SU-DHL-6 (cell line): ENCODE results near the gene C14orf132.

ENCODE experiments used
- H2AFZ ChIP-seq: fragments of 200-600 bp; sonication (generic); 2 replicates; pipeline ENCODE4 v1.6.1; 2014; ENCODE audit warnings: low read depth, mild to moderate bottlenecking, moderate library complexity, mixed read lengths, antibody characterized with exemption, low read length; ENCODE audit not compliant: severe bottlenecking
- H3F3A ChIP-seq: fragments of 200-600 bp; shearing (Covaris generic); 2 replicates; pipeline ENCODE4 v1.6.0; 2016; ENCODE audit warnings: antibody characterized with exemption, mild to moderate bottlenecking; ENCODE audit not compliant: insufficient read depth
- H3K27ac ChIP-seq: fragments of 200-600 bp; sonication (generic); 2 replicates; pipeline ENCODE4 v1.5.1; 2016; ENCODE audit warnings: low read depth, mild to moderate bottlenecking, low read length, moderate library complexity, mixed read lengths
- H3K27me3 ChIP-seq: fragments of 200-600 bp; sonication (generic), shearing (Covaris generic); 2 replicates; pipeline ENCODE4 v1.6.0; 2014; ENCODE audit warnings: mild to moderate bottlenecking, low read length
- H3K36me3 ChIP-seq: fragments of 200-600 bp; sonication (generic); 2 replicates; pipeline ENCODE4 v1.6.1; 2014; ENCODE audit warnings: mild to moderate bottlenecking, low read length, mixed read lengths
- H3K4me2 ChIP-seq: fragments of 300-600, 200-600 bp; shearing (Covaris generic), sonication (generic); 2 replicates; pipeline ENCODE4 v1.6.0; 2014; ENCODE audit warnings: low read length, low read depth, mild to moderate bottlenecking; ENCODE audit not compliant: poor library complexity, severe bottlenecking
- H3K4me3 ChIP-seq: fragments of 200-600 bp; sonication (generic); 2 replicates; pipeline ENCODE4 v1.5.1; 2014; ENCODE audit warnings: antibody characterized with exemption, low read length, mild to moderate bottlenecking, mixed read lengths; ENCODE audit not compliant: insufficient read depth, poor library complexity, severe bottlenecking
- H3K79me2 ChIP-seq: fragments of 200-600 bp; sonication (generic); 2 replicates; pipeline ENCODE4 v1.6.1; 2014; ENCODE audit warnings: mild to moderate bottlenecking, low read length, moderate library complexity; ENCODE audit not compliant: insufficient read depth
- H3K9ac ChIP-seq: fragments of 200-600 bp; sonication (generic); 2 replicates; pipeline ENCODE4 v1.7.0; 2014; ENCODE audit warnings: mild to moderate bottlenecking, low read length
- H3K9me2 ChIP-seq: fragments of 200-600 bp; sonication (generic); replicated peaks from 2 replicates; pipeline ENCODE4 v1.6.1; 2014; ENCODE audit warnings: low read length; ENCODE audit not compliant: insufficient read depth
- H3K9me3 ChIP-seq: fragments of 200-600 bp; sonication (generic); 2 replicates; pipeline ENCODE4 v1.6.1; 2014; ENCODE audit warnings: low read length, mixed read lengths; ENCODE audit not compliant: insufficient read depth
- H4K20me1 ChIP-seq: fragments of 200-600 bp; sonication (generic); 2 replicates; pipeline ENCODE4 v1.6.1; 2014; ENCODE audit warnings: low read depth, mild to moderate bottlenecking, antibody characterized with exemption, low read length, moderate library complexity, mixed read lengths
- CTCF ChIP-seq: fragments of 200-600 bp; sonication (generic); IDR thresholded peaks from one replicate; pipeline ENCODE4 v1.5.1; 2017; ENCODE audit warnings: antibody characterized with exemption, mild to moderate bottlenecking, low read length, moderate library complexity; ENCODE audit not compliant: insufficient read depth, poor library complexity, severe bottlenecking
- EZH2phosphoT487 ChIP-seq: fragments of 200-600 bp; sonication (generic), shearing (Covaris generic); conservative IDR thresholded peaks from 2 replicates; pipeline ENCODE4 v1.6.1; 2018; ENCODE audit warnings: mild to moderate bottlenecking, antibody characterized with exemption, low read length, moderate library complexity, mixed read lengths

The C14orf132 gene

DNA sequence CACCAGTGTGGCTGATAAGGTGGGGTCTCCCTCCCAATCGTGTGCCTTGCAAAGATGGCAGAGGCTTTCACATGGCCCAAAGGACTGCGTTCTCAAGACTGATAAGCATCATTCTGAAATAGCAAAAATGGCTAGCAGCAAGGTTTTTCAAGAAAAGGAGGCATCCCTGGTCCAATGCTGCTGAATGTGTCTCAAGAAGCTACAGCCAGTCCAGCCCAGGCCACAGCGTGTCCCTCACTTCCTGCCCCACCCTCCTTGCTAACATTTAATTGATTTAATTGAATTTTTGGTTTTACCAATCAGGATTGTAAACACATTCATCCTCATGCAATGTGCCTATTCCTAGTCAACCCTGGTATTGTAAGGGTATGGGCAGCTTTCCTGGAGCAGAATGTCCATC lies 55.9 kb downstream of the C14orf132 start:
- no peaks in the 10 kb centered on the region for H3K9me2 ChIP-seq
- H3F3A ChIP-seq = no peaks in the 10 kb centered on the region
- no peak overlapping the region for H3K9ac ChIP-seq
- no peaks in the 10 kb centered on the region for H4K20me1 ChIP-seq
- no peak overlapping the region for H3K4me2 ChIP-seq
- no peaks in the 10 kb centered on the region for H3K36me3 ChIP-seq
- H3K27ac ChIP-seq = no peak overlapping the region
- TF ChIP-seq EZH2phosphoT487 (no peak), CTCF (no peak)
- H3K79me2 ChIP-seq = no peaks in the 10 kb centered on the region
- no peaks in the 10 kb centered on the region for H3K9me3 ChIP-seq
- H2AFZ ChIP-seq = no peak overlapping the region
- no peak overlapping the region for H3K4me3 ChIP-seq
- no peaks in the 10 kb centered on the region for H3K27me3 ChIP-seq

- Histone ChIP-seq H3K4me3 (no peak overlapping the region), H3K27ac (no peak overlapping the region), H3K9ac (no peak overlapping the region), H3K4me2 (no peak overlapping the region), H3K36me3 (no peaks in the 10 kb centered on the region), H3F3A (no peaks in the 10 kb centered on the region), H3K79me2 (no peaks in the 10 kb centered on the region), H3K27me3 (no peaks in the 10 kb centered on the region), H2AFZ (no peak overlapping the region), H4K20me1 (no peaks in the 10 kb centered on the region), H3K9me3 (no peaks in the 10 kb centered on the region), H3K9me2 (no peaks in the 10 kb centered on the region)
- TF ChIP-seq EZH2phosphoT487 = no peak
- TF ChIP-seq CTCF = no peak
Measured at GRCh38 chr14:96095581-96096476, 56.7 kb downstream of the C14orf132 start.

- Histone ChIP-seq H3K9me3 (no peaks in the 10 kb centered on the region), H3F3A (no peaks in the 10 kb centered on the region), H3K4me2 (no peak overlapping the region), H3K36me3 (no peaks in the 10 kb centered on the region), H3K4me3 (no peak overlapping the region), H2AFZ (no peak overlapping the region), H3K9ac (no peak overlapping the region), H3K27me3 (no peaks in the 10 kb centered on the region), H3K79me2 (no peaks in the 10 kb centered on the region), H3K27ac (no peak overlapping the region), H4K20me1 (no peaks in the 10 kb centered on the region), H3K9me2 (no peaks in the 10 kb centered on the region)
- no peak for TF ChIP-seq EZH2phosphoT487
- TF ChIP-seq CTCF = no peak
Measured at GRCh38 chr14:96096639-96097610, 57.8 kb downstream of the C14orf132 start.
